Epithelial cell of proximal tubule (primary cell): ENCODE measurements around the gene ADGRG4. TPM values are rescaled to one million over a fixed set of nuclear protein-coding genes. Genes with fewer than 3 reads are reported as not detected.

ENCODE experiments used
- DNase-seq: peaks from one replicate; pipeline ENCODE4 v3.0.0-alpha.2; 2011; ENCODE audit warnings: low read depth
- H3K4me3 ChIP-seq: 2 replicates; pipeline ENCODE4 v1.5.1; 2011; ENCODE audit warnings: low read depth, mild to moderate bottlenecking, low read length
- total RNA-seq: library from RNA; depleted of rRNA; stranded (reverse); fragments of >200 nt; gene quantifications from 2 replicates; pipeline ENCODE4 v1.2.3, GENCODE V29; 2015
- TF ChIP-seq, protein P1 (sequence below): conservative IDR thresholded peaks from 2 replicates; pipeline ENCODE4 v1.5.1; 2012; ENCODE audit warnings: low read depth, mild to moderate bottlenecking, low read length

The ADGRG4 gene
- total RNA-seq, 1 donor from 2014 or later, result not detected

DNA sequence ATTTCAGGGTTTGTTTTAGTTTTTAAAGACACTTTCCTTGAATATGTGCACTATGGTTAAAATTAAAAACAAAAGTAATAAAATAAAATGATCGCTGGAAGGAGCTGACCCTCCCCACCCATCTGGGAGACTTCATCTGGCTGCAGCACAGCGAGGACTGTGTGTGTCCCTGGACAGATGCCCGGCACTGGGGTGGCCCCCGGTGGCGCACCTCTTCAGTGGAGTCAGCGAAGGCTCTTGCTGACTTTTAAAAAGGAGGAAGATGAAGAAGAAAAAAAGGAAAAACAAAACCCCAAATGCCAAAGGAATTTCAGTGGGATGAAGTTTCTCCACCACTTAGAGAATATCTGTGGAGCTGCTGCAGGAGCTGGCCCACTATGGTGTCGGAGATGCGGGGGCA lies 5.4 kb upstream of the ADGRG4 start:
- H3K4me3 ChIP-seq, result no peak overlapping the region
- TF ChIP-seq, protein P1, sequence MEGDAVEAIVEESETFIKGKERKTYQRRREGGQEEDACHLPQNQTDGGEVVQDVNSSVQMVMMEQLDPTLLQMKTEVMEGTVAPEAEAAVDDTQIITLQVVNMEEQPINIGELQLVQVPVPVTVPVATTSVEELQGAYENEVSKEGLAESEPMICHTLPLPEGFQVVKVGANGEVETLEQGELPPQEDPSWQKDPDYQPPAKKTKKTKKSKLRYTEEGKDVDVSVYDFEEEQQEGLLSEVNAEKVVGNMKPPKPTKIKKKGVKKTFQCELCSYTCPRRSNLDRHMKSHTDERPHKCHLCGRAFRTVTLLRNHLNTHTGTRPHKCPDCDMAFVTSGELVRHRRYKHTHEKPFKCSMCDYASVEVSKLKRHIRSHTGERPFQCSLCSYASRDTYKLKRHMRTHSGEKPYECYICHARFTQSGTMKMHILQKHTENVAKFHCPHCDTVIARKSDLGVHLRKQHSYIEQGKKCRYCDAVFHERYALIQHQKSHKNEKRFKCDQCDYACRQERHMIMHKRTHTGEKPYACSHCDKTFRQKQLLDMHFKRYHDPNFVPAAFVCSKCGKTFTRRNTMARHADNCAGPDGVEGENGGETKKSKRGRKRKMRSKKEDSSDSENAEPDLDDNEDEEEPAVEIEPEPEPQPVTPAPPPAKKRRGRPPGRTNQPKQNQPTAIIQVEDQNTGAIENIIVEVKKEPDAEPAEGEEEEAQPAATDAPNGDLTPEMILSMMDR, result no peak
- DNase-seq, result no peak

DNA sequence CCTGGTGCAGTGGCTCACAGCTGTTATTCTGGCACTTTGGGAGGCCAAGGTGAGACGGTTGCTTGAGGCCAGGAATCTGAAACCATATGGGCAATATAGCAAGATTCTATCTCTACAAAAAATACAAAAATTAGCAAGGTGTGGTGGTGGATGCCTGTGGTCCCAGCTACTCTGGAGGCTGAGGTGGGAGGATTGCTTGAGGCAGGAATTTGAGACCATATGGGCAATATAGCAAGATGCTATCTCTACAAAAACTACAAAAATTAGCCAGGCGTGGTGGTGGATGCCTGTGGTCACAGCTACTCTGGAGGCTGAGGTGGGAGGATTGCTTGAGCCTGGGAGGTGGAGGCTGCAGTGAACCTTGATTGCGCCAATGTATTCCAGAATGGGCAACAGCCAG lies 2.3 kb downstream of the ADGRG4 start:
- TF ChIP-seq, protein P1, result no peak
- no peak overlapping the region for H3K4me3 ChIP-seq

DNA sequence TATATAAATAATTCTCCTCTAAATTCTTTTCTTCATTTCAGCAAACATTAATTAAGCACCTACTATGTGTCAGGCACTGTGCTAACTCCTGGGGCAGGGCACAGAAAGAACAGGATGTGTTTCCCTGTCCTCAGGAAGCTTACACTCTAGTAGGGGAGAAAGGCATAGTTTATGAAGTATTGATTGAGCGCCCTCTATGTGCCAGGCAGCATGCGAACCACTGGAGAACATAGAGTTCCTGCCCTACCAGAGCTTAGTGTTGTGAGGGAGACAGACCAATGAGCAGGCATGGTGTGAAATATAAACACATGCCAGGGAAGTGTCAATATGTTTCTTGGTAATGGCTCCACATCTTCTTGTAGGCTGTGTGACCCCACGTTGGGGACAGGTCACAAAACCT lies 3.7 kb downstream of the ADGRG4 start:
- no peak for DNase-seq
- TF ChIP-seq, protein P1, result peak; percentile 7
- H3K4me3 ChIP-seq, result no peak overlapping the region

More for the DNA sequence above, 2.3 kb downstream of the ADGRG4 start:
- DNase-seq, result no peak

DNA sequence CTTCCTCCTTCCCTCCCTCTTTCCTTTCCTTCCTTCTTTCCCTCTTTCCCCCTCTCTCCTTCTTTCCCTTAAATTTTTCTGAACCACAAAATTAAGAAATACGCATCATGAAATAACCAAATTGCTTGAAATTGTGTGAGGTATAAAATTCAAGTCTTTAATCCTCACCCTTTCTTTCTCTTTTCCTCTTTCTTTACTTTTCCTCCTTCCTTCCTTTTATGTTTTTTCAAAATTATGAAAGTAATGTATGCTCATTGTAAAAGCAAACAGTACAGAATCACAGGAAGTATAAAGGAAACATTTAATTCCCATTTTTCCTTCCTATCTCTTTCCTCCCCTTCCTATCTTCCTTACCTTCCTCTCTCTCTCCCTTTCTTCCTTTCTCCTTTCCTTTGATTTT lies 5.4 kb downstream of the ADGRG4 start:
- DNase-seq, result no peak
- TF ChIP-seq, protein P1, result no peak
- H3K4me3 ChIP-seq, result no peak overlapping the region

DNA sequence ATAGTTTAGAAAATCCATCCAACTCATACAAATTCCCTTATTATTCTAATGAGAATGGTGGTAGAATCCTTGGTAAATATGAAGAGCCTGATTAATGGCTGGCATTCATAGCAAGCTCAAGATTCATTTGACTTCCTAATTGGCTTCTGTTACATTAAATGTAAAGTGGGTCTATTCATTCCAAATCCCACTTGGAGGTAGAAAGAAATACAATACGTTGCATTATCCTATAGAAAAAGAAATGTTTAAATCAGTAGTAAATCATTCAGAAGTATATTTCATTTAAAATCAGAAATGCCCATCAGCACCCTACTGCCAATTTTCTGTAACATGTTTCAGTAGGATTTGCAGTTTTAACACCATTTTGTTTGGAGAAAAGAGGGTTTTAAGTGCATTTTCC lies 6.7 kb downstream of the ADGRG4 start:
- H3K4me3 ChIP-seq, result no peak overlapping the region
- TF ChIP-seq, protein P1, result no peak
- no peak for DNase-seq

DNA sequence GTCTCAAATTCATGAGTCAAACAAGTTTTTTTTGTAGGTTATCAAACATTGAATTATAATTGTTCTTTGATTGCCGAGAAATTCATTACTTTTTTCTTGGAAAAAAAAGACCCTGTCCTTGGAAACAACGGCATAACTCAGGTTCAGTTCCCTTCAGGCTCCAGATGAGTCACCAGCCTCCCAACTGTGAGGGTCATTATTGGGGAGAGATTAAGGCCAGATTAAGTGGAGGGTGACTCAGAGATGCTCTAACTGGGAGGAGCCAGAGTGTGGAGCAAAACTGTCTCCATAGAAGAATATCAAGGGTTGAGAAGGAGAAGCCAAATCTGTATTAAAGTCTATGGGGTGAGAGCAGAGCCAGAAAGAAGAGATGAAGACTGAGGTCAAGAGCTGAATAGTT lies 9.6 kb downstream of the ADGRG4 start:
- DNase-seq, result no peak
- H3K4me3 ChIP-seq, result no peak overlapping the region
- TF ChIP-seq, protein P1, result no peak

DNA sequence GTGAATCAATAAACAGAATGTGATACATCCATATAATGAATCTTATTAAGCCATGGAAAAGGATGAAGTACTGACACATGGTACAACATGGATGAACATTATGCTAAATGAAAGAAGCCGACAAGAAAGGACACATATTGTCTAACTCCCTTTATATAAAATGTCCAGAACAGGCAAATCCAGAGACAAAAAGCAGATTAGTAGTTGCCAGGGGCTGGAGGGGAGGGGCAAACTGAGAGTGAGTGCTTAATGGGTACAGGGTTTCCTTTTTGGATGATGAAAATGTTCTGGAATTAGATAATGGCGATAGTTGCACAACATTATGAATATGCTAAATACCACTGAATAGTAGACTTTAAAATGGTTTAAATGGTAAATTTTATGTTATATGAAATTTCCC lies 17.4 kb downstream of the ADGRG4 start:
- no peak overlapping the region for H3K4me3 ChIP-seq
- no peak for DNase-seq
- TF ChIP-seq, protein P1, result no peak
